Panc1 (cell line): Measurements from ENCODE around the gene AFDN.

Experiments
- POLR2AphosphoS5 ChIP-seq: IDR thresholded peaks from 2 replicates; pipeline ENCODE4 v1.6.1; 2012; ENCODE audit warnings: mild to moderate bottlenecking, low read depth, low read length, moderate library complexity
- SIN3A ChIP-seq: IDR thresholded peaks from 2 replicates; pipeline ENCODE4 v1.6.1; 2012; ENCODE audit warnings: low read depth, mild to moderate bottlenecking, low read length, moderate library complexity, borderline replicate concordance; ENCODE audit not compliant: insufficient read depth
- TF ChIP-seq, protein P1 (sequence below), 2 experiments: IDR thresholded peaks; 2 replicates each; pipeline ENCODE4 v1.6.1; 2011 to 2012; ENCODE audit warnings: low read depth in 2 of 2, control low read depth in 1 of 2, low read length in 1 of 2, mild to moderate bottlenecking in 1 of 2, moderate library complexity in 1 of 2; ENCODE audit not compliant: insufficient read depth in 1 of 2
- TF ChIP-seq, protein P2 (sequence below): fragments of 450-650 bp; IDR thresholded peaks from 2 replicates; pipeline ENCODE4 v1.5.1; 2017; ENCODE audit warnings: mild to moderate bottlenecking

DNA sequence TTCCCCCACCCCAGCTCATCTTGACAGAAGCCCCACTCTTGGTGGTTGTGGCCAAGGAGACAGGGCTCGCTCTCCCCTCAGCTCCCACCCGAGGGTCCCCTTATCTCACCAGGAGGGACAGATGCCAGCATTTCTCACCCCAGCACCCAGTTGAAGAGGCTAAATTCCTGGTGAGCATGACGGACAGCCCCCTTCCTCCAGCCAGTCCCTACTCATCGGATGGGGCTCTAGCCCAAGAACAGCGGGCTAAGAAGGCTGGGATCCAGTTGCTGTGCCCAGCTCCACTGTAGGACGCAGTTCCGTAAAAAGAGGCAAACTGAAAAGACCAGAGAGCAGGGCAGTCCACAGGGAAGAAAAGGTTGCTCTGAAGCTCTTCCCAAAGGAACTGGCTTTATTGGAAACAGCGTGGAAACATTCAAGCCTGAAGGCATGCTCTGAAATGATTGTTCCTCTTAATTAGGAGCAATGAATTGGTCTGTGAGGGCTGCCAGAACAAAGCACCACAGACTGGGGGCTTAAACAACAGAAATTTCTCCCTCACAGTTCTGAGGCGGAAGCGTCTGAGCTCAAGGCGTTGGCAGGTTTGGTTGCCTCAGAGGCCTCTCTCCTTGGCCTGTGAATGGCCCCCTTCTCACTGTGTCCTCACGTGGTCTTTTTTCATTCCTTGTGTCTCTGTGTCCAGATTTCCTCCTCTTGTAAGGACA, 152.9 kb downstream of the AFDN start:
- TF ChIP-seq, protein P1, sequence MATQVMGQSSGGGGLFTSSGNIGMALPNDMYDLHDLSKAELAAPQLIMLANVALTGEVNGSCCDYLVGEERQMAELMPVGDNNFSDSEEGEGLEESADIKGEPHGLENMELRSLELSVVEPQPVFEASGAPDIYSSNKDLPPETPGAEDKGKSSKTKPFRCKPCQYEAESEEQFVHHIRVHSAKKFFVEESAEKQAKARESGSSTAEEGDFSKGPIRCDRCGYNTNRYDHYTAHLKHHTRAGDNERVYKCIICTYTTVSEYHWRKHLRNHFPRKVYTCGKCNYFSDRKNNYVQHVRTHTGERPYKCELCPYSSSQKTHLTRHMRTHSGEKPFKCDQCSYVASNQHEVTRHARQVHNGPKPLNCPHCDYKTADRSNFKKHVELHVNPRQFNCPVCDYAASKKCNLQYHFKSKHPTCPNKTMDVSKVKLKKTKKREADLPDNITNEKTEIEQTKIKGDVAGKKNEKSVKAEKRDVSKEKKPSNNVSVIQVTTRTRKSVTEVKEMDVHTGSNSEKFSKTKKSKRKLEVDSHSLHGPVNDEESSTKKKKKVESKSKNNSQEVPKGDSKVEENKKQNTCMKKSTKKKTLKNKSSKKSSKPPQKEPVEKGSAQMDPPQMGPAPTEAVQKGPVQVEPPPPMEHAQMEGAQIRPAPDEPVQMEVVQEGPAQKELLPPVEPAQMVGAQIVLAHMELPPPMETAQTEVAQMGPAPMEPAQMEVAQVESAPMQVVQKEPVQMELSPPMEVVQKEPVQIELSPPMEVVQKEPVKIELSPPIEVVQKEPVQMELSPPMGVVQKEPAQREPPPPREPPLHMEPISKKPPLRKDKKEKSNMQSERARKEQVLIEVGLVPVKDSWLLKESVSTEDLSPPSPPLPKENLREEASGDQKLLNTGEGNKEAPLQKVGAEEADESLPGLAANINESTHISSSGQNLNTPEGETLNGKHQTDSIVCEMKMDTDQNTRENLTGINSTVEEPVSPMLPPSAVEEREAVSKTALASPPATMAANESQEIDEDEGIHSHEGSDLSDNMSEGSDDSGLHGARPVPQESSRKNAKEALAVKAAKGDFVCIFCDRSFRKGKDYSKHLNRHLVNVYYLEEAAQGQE (IDR thresholded peaks at IDR 0.05; ENCODE audit: insufficient read depth in 1 of 2, low read depth in 2 of 2, low read length in 1 of 2), result no peak
- TF ChIP-seq, protein P2, sequence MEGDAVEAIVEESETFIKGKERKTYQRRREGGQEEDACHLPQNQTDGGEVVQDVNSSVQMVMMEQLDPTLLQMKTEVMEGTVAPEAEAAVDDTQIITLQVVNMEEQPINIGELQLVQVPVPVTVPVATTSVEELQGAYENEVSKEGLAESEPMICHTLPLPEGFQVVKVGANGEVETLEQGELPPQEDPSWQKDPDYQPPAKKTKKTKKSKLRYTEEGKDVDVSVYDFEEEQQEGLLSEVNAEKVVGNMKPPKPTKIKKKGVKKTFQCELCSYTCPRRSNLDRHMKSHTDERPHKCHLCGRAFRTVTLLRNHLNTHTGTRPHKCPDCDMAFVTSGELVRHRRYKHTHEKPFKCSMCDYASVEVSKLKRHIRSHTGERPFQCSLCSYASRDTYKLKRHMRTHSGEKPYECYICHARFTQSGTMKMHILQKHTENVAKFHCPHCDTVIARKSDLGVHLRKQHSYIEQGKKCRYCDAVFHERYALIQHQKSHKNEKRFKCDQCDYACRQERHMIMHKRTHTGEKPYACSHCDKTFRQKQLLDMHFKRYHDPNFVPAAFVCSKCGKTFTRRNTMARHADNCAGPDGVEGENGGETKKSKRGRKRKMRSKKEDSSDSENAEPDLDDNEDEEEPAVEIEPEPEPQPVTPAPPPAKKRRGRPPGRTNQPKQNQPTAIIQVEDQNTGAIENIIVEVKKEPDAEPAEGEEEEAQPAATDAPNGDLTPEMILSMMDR, result no peak
- no peak for TF ChIP-seq SIN3A
- no peak for TF ChIP-seq POLR2AphosphoS5
